Measurements from ENCODE around the gene NFATC2.

DNA sequence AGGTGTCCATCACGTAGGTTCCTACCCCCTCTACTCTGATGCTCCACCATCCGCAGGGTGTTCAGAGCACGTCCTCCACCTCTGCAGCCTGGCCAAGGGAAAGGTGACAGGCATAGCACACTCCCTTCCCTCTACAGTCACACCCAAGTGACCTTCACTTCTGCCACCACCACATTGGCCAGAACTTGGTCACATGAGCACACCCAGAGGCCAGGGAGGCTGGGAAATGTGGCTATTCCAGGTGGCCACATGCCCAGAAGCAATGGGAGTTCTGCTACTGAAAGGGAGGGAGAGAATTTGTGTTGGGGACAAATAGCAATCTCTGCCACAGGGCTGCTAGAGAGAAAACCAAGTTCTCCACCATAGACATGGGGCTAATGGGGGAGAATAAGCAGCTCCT, 180.3 kb downstream of the NFATC2 start:
- TF ChIP-seq POLR2AphosphoS5 (IDR thresholded peaks at IDR 0.05) (no peak), CTCF (IDR thresholded peaks at IDR 0.05) (no peak)
